Esophagus muscularis mucosa (tissue), 4 donors: ENCODE measurements around the gene SERPINE2.

Source experiments
- EP300 ChIP-seq: sonication (generic); formaldehyde crosslinking; IDR thresholded peaks from one replicate; pipeline ENCODE4 v1.6.1; 2017; ENCODE audit warnings: antibody characterized with exemption
- POLR2A ChIP-seq: fragments of 450-650 bp; IDR thresholded peaks from one replicate; pipeline ENCODE4 v1.6.1; 2017; ENCODE audit warnings: antibody characterized with exemption, moderate library complexity, mild to moderate bottlenecking, low read depth
- POLR2AphosphoS5 ChIP-seq, 2 donors: sonication (generic); formaldehyde crosslinking; IDR thresholded peaks; one replicate each; pipeline ENCODE4 v1.6.1; 2017; ENCODE audit warnings: antibody characterized with exemption in 2 of 2
- TF ChIP-seq, protein P1 (sequence below), 3 experiments: fragments of 200-600 bp in 2 of 3; fragments of 450-650 bp in 1 of 3; sonication (generic) in 2 of 3; IDR thresholded peaks; one replicate each; pipeline ENCODE4 v1.5.1; 2017 to 2019; ENCODE audit warnings: antibody characterized with exemption in 3 of 3, mild to moderate bottlenecking in 2 of 3, moderate library complexity in 1 of 3

DNA sequence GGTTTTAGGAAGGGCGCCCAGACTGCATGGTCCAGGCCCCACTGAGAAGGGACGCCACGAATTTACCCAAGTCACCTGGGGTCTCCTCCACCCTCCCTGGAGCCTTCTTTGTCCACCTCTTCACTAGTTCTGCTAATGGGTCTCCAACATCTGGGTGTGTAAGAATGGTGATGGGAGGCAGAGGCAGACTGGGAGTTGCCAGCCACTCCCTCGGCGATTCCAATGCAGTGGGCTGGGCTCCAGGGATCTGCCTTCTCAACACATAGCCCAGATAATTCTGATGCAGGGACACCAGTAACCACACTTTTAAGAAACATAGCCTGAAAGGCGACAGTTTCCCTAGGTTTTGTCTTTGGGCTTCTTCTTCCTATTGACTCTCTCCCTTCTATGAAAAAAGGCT lies 42.7 kb downstream of the SERPINE2 start:
- TF ChIP-seq POLR2A, result no peak
- TF ChIP-seq, protein P1, sequence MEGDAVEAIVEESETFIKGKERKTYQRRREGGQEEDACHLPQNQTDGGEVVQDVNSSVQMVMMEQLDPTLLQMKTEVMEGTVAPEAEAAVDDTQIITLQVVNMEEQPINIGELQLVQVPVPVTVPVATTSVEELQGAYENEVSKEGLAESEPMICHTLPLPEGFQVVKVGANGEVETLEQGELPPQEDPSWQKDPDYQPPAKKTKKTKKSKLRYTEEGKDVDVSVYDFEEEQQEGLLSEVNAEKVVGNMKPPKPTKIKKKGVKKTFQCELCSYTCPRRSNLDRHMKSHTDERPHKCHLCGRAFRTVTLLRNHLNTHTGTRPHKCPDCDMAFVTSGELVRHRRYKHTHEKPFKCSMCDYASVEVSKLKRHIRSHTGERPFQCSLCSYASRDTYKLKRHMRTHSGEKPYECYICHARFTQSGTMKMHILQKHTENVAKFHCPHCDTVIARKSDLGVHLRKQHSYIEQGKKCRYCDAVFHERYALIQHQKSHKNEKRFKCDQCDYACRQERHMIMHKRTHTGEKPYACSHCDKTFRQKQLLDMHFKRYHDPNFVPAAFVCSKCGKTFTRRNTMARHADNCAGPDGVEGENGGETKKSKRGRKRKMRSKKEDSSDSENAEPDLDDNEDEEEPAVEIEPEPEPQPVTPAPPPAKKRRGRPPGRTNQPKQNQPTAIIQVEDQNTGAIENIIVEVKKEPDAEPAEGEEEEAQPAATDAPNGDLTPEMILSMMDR (IDR thresholded peaks at IDR 0.05), result no peak
- TF ChIP-seq POLR2AphosphoS5 (IDR thresholded peaks at IDR 0.05), result no peak
- no peak for TF ChIP-seq EP300
